Activated CD8-positive, alpha-beta memory T cell treated with anti-CD3 and anti-CD28 coated beads, Interleukin-2, amount 50 U/mL, for 24 hours (primary cell): ENCODE measurements around the gene KMO.

Experiments
- DNase-seq: peaks from one replicate; pipeline ENCODE4 v3.0.0-alpha.2; 2020; ENCODE audit errors: extremely low read depth

KMO gene

GRCh38 chr1:241593186-241593585, 61.0 kb downstream of the KMO start:
- no peak for DNase-seq

- DNase-seq: no peak
These were observed 64.5 kb downstream of the KMO start for GRCh38 chr1:241596633-241597032.

GRCh38 chr1:241598249-241598648, 66.1 kb downstream of the KMO start:
- DNase-seq: no peak

GRCh38 chr1:241600496-241600901, 68.3 kb downstream of the KMO start:
- no peak for DNase-seq

GRCh38 chr1:241603731-241604245, 71.6 kb downstream of the KMO start:
- DNase-seq: no peak

- DNase-seq: no peak
These were observed 73.1 kb downstream of the KMO start for GRCh38 chr1:241605146-241605805.

GRCh38 chr1:241606544-241606943, 74.4 kb downstream of the KMO start:
- DNase-seq: no peak

GRCh38 chr1:241607497-241607896, 75.3 kb downstream of the KMO start:
- DNase-seq: no peak

GRCh38 chr1:241608379-241609033, 76.3 kb downstream of the KMO start:
- no peak for DNase-seq

GRCh38 chr1:241610056-241610815, 78.1 kb downstream of the KMO start:
- no peak for DNase-seq

GRCh38 chr1:241611063-241611462, 78.9 kb downstream of the KMO start:
- DNase-seq: no peak

GRCh38 chr1:241611736-241612135, 79.6 kb downstream of the KMO start:
- DNase-seq: no peak

- DNase-seq: no peak
These were observed 80.6 kb downstream of the KMO start for GRCh38 chr1:241612533-241613477.

GRCh38 chr1:241614144-241614543, 82.0 kb downstream of the KMO start:
- DNase-seq: no peak

GRCh38 chr1:241614572-241614971, 82.4 kb downstream of the KMO start:
- DNase-seq: no peak

- no peak for DNase-seq
These were observed 83.1 kb downstream of the KMO start for GRCh38 chr1:241615043-241615974.

- no peak for DNase-seq
These were observed 85.2 kb downstream of the KMO start for GRCh38 chr1:241617426-241617825.

- DNase-seq: no peak
These were observed 90.5 kb downstream of the KMO start for GRCh38 chr1:241622669-241623068.

- DNase-seq: no peak
These were observed 92.8 kb downstream of the KMO start for GRCh38 chr1:241624935-241625334.

- no peak for DNase-seq
These were observed 95.5 kb downstream of the KMO start for GRCh38 chr1:241627453-241628259.
